SJSA1 (cell line): ENCODE results near the gene HTT. TPM values are rescaled to one million over a fixed set of nuclear protein-coding genes. Genes with fewer than 3 reads are reported as not detected.

Experiments
- total RNA-seq: library from RNA; depleted of rRNA; stranded (reverse); fragments of >200 nt; shearing (Covaris generic); gene quantifications from 2 replicates; pipeline ENCODE4 v1.2.3, GENCODE V29; 2014; rRNA removed

The HTT gene
- total RNA-seq, 1 experiment from 2014 or later: 12.6 TPM

Other genes starting within 250 kb of the HTT start
- gene ADD1, start 230.8 kb upstream of the HTT start, total RNA-seq: 98.4 and 138 TPM in 2 replicates
- 5.8 and 9.9 TPM in 2 replicates for gene NOP14, start 111.3 kb upstream of the HTT start, total RNA-seq
- 1.2 and 1.7 TPM in 2 replicates for gene GRK4, start 111.1 kb upstream of the HTT start, total RNA-seq
- not detected in 2 replicates for gene HTT-AS, start 143 bp upstream of the HTT start, total RNA-seq
- gene MSANTD1, start 174.5 kb downstream of the HTT start, total RNA-seq: 0.21 TPM in 1 of 2 replicates, not detected in the other
- gene RGS12, start 218.3 kb downstream of the HTT start, total RNA-seq: 48.5 and 79.6 TPM in 2 replicates